OCI-LY7 (cell line): ENCODE results near the gene IGFBP1. TPM values are rescaled to one million over a fixed set of nuclear protein-coding genes. Genes with fewer than 3 reads are reported as not detected.

Experiments used
- BruUV-seq: library from RNA; stranded (reverse); fragments of 400-500 nt; replicated peaks from 2 replicates; lab custom pipeline; 2021; lab: Mats Ljungman, UMichigan
- CTCF ChIA-PET: fragments of 300-600 bp; sonication (Branson Sonifier 250); formaldehyde crosslinking; loops from one replicate; lab custom pipeline; 2022; ENCODE audit warnings: antibody characterized with exemption; ENCODE audit not compliant: unreplicated experiment; lab: Charles Lee
- POLR2A ChIA-PET: fragments of 300-600 bp; sonication (Branson Sonifier 250); formaldehyde crosslinking; loops from one replicate; lab custom pipeline; 2022; ENCODE audit warnings: antibody characterized with exemption; lab: Charles Lee
- DNase-seq: peaks from one replicate; pipeline ENCODE4 v3.0.0-alpha.2; 2015; ENCODE audit warnings: low spot score
- H2AFZ ChIP-seq: fragments of 200-600 bp; sonication (generic), shearing (Covaris generic); 2 replicates; pipeline ENCODE4 v1.6.1; 2014; ENCODE audit warnings: mild to moderate bottlenecking, antibody characterized with exemption, low read length, moderate library complexity
- H3K27ac ChIP-seq: fragments of 200-600 bp; sonication (generic); 2 replicates; pipeline ENCODE4 v1.5.1; 2014; ENCODE audit warnings: mixed run types, low read depth, mild to moderate bottlenecking, moderate library complexity, low read length, inconsistent platforms; ENCODE audit not compliant: poor library complexity, severe bottlenecking
- H3K36me3 ChIP-seq: fragments of 200-600 bp; sonication (generic); 2 replicates; pipeline ENCODE4 v1.6.1; 2014; ENCODE audit warnings: mild to moderate bottlenecking, antibody characterized with exemption, low read length, moderate library complexity, mixed read lengths; ENCODE audit not compliant: insufficient read depth
- H3K4me1 ChIP-seq: fragments of 200-600 bp; sonication (generic); 2 replicates; pipeline ENCODE4 v1.5.1; 2014; ENCODE audit warnings: mild to moderate bottlenecking, low read length; ENCODE audit not compliant: insufficient read depth, poor library complexity, severe bottlenecking
- H3K4me2 ChIP-seq: fragments of 200-600 bp; sonication (generic); 2 replicates; pipeline ENCODE4 v1.6.1; 2014; ENCODE audit warnings: mild to moderate bottlenecking, low read length
- H3K4me3 ChIP-seq: fragments of 200-600 bp; sonication (generic); 2 replicates; pipeline ENCODE4 v1.5.1; 2014; ENCODE audit warnings: mild to moderate bottlenecking, low read depth, low read length; ENCODE audit not compliant: poor library complexity, severe bottlenecking
- H3K79me2 ChIP-seq: fragments of 200-600 bp; sonication (generic); 2 replicates; pipeline ENCODE4 v1.6.1; 2016; ENCODE audit warnings: low read depth, mild to moderate bottlenecking, low read length, moderate library complexity, mixed read lengths; ENCODE audit not compliant: insufficient read depth
- H3K9me2 ChIP-seq: fragments of 200-600 bp; sonication (generic); 2 replicates; pipeline ENCODE4 v1.6.1; 2016; ENCODE audit warnings: mild to moderate bottlenecking, low read length, mixed read lengths; ENCODE audit not compliant: insufficient read depth
- H3K9me3 ChIP-seq: fragments of 200-600 bp; sonication (generic); 2 replicates; pipeline ENCODE4 v1.6.1; 2014; ENCODE audit warnings: mild to moderate bottlenecking, mixed run types, low read length, mixed read lengths
- H4K20me1 ChIP-seq: fragments of 200-600 bp; sonication (generic); 2 replicates; pipeline ENCODE4 v1.6.1; 2014; ENCODE audit warnings: mild to moderate bottlenecking, antibody characterized with exemption, low read length, moderate library complexity, mixed read lengths; ENCODE audit not compliant: insufficient read depth
- EZH2phosphoT487 ChIP-seq: fragments of 200-600 bp; sonication (generic); IDR thresholded peaks from 2 replicates; pipeline ENCODE4 v1.6.1; 2018; ENCODE audit warnings: low read depth, borderline replicate concordance, mild to moderate bottlenecking, mixed run types, antibody characterized with exemption, low read length, moderate library complexity, mixed read lengths
- intact Hi-C: fragments of 100-400 bp; cut with micrococcal nuclease; formaldehyde crosslinking; loops from one replicate; pipeline ENCODE4 v1.10.0; 2022; ENCODE audit not compliant: unreplicated experiment
- total RNA-seq, 2 experiments: library from RNA; depleted of rRNA in 1 of 2; stranded (reverse); fragments of >200 nt in 1 of 2; shearing (Covaris generic) in 1 of 2; gene quantifications; 2 replicates each; pipeline ENCODE4 v1.2.3, GENCODE V29; 2014 to 2022
- TF ChIP-seq, protein P1 (sequence below): fragments of 200-600 bp; sonication (generic); conservative IDR thresholded peaks from 2 replicates; pipeline ENCODE4 v1.5.1; 2014; ENCODE audit warnings: mild to moderate bottlenecking, antibody characterized with exemption, low read length, moderate library complexity, mixed read lengths

Gene IGFBP1
- total RNA-seq, 2 experiments from 2014 or later, result not detected

- Histone ChIP-seq H3K9me2 (no peaks in the 10 kb centered on the region), H2AFZ (no peak overlapping the region), H3K27ac (no peak overlapping the region), H3K36me3 (no peaks in the 10 kb centered on the region), H3K9me3 (no peaks in the 10 kb centered on the region), H3K79me2 (no peaks in the 10 kb centered on the region), H3K4me3 (no peak overlapping the region), H3K4me2 (no peak overlapping the region), H4K20me1 (no peaks in the 10 kb centered on the region), H3K4me1 (no peaks in the 10 kb centered on the region)
- ChIA-PET CTCF (interaction anchor here (0.6 kb wide), 1 partner anchor 279 kb away, joined by 3 read pairs; no protein-coding TSS in a partner anchor), POLR2A (interaction anchor here (0.6 kb wide), 1 partner anchor 240 kb away, joined by 3 read pairs; no protein-coding TSS in a partner anchor)
- BruUV-seq, result no TSS peak
- no peak for DNase-seq
- TF ChIP-seq EZH2phosphoT487, result no peak
- TF ChIP-seq, protein P1, sequence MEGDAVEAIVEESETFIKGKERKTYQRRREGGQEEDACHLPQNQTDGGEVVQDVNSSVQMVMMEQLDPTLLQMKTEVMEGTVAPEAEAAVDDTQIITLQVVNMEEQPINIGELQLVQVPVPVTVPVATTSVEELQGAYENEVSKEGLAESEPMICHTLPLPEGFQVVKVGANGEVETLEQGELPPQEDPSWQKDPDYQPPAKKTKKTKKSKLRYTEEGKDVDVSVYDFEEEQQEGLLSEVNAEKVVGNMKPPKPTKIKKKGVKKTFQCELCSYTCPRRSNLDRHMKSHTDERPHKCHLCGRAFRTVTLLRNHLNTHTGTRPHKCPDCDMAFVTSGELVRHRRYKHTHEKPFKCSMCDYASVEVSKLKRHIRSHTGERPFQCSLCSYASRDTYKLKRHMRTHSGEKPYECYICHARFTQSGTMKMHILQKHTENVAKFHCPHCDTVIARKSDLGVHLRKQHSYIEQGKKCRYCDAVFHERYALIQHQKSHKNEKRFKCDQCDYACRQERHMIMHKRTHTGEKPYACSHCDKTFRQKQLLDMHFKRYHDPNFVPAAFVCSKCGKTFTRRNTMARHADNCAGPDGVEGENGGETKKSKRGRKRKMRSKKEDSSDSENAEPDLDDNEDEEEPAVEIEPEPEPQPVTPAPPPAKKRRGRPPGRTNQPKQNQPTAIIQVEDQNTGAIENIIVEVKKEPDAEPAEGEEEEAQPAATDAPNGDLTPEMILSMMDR, result no peak
- intact Hi-C loops, result no loop called here
Measured at GRCh38 chr7:45889367-45890067, 1.2 kb downstream of the IGFBP1 start.

DNA sequence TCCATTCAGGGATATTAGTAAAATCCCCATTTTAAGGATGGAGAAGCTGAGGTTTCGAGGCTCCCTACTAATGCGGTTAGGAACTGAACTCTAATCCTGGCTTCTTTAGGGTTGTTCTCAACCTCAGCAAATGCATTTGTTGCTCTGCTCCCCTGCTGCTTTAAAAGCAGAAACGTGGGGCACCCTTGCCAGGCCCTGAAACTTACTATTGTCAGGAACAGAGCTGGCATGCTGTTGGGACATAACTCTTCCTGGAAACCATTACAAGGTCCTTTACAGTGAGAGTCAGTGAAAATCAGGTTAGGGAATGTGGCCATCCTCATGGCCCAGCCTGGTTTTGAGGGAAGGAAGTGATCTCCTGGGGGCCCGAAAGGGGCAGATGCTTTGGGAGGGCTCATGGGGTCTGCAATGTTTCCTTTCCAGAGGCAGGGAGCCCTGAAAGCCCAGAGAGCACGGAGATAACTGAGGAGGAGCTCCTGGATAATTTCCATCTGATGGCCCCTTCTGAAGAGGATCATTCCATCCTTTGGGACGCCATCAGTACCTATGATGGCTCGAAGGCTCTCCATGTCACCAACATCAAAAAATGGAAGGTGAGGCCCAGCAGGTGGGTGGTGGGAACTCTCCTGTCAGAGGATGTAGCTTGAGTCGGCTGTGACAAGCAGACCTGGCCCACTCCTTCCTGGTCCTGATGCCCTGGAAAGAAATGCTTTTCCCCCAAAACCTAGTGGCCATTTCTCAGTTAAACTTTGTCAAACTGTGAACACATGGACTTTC is 2.0 kb downstream of the IGFBP1 start:
- no peak overlapping the region for H3K27ac ChIP-seq
- POLR2A ChIA-PET, result interaction anchor here (0.6 kb wide), 1 partner anchor 239 kb away, joined by 3 read pairs; no protein-coding TSS in a partner anchor
- H3K4me2 ChIP-seq, result no peak overlapping the region
- no peaks in the 10 kb centered on the region for H3K79me2 ChIP-seq
- BruUV-seq, result no TSS peak
- H3K36me3 ChIP-seq, result no peaks in the 10 kb centered on the region
- DNase-seq, result no peak
- no peaks in the 10 kb centered on the region for H3K4me1 ChIP-seq
- H3K4me3 ChIP-seq, result no peak overlapping the region
- no peak for TF ChIP-seq EZH2phosphoT487
- TF ChIP-seq, protein P1, result no peak
- no peaks in the 10 kb centered on the region for H3K9me3 ChIP-seq
- H3K9me2 ChIP-seq, result no peaks in the 10 kb centered on the region
- H2AFZ ChIP-seq, result no peak overlapping the region
- CTCF ChIA-PET, result interaction anchor here (0.6 kb wide), 1 partner anchor 278 kb away, joined by 3 read pairs; no protein-coding TSS in a partner anchor
- intact Hi-C loops, result no loop called here
- H4K20me1 ChIP-seq, result no peaks in the 10 kb centered on the region
